Mesendoderm (in vitro differentiated cells): ENCODE data around the gene CDC14A.

Experiments
- DNase-seq: peaks from one replicate; pipeline ENCODE4 v3.0.0; 2013
- H2AK5ac ChIP-seq: 2 replicates; pipeline ENCODE4 v1.6.1; 2013; ENCODE audit warnings: low read length, inconsistent platforms
- H2BK120ac ChIP-seq: 2 replicates; pipeline ENCODE4 v1.6.1; 2013; ENCODE audit warnings: low read depth, mild to moderate bottlenecking, low read length, moderate library complexity, mixed read lengths
- H2BK15ac ChIP-seq: replicated peaks from 2 replicates; pipeline ENCODE4 v1.6.1; 2013; ENCODE audit warnings: low read depth, mild to moderate bottlenecking, moderate library complexity
- H2BK5ac ChIP-seq: 2 replicates; pipeline ENCODE4 v1.6.1; 2013; ENCODE audit warnings: low read length, inconsistent platforms
- H3K18ac ChIP-seq: 2 replicates; pipeline ENCODE4 v1.6.1; 2013; ENCODE audit warnings: mild to moderate bottlenecking, low read length, mixed read lengths
- H3K23ac ChIP-seq: one replicate; pipeline ENCODE4 v1.6.1; 2013; ENCODE audit warnings: low read length
- H3K27ac ChIP-seq: 2 replicates; pipeline ENCODE4 v1.5.1; 2013; ENCODE audit warnings: low read depth, mild to moderate bottlenecking, inconsistent platforms, low read length, moderate library complexity
- H3K27me3 ChIP-seq: 2 replicates; pipeline ENCODE4 v1.6.1; 2013; ENCODE audit warnings: low read length, control low read depth, mild to moderate bottlenecking, inconsistent platforms; ENCODE audit not compliant: insufficient read depth, poor library complexity
- H3K36me3 ChIP-seq: 2 replicates; pipeline ENCODE4 v1.6.1; 2013; ENCODE audit warnings: low read length, inconsistent platforms; ENCODE audit not compliant: control insufficient read depth, insufficient read depth
- H3K4ac ChIP-seq: one replicate; pipeline ENCODE4 v1.6.1; 2013; ENCODE audit warnings: low read depth, mild to moderate bottlenecking, low read length, moderate library complexity
- H3K4me1 ChIP-seq: 2 replicates; pipeline ENCODE4 v1.6.1; 2013; ENCODE audit warnings: low read depth, low read length, inconsistent platforms; ENCODE audit not compliant: control insufficient read depth
- H3K4me2 ChIP-seq: 2 replicates; pipeline ENCODE4 v1.6.1; 2013; ENCODE audit warnings: low read length
- H3K4me3 ChIP-seq: 2 replicates; pipeline ENCODE4 v1.5.1; 2013; ENCODE audit warnings: mild to moderate bottlenecking, low read length
- H3K56ac ChIP-seq: one replicate; pipeline ENCODE4 v1.6.1; 2013; ENCODE audit warnings: low read length
- H3K79me1 ChIP-seq: 2 replicates; pipeline ENCODE4 v1.6.1; 2013; ENCODE audit warnings: low read length, inconsistent platforms
- H3K79me2 ChIP-seq: 2 replicates; pipeline ENCODE4 v1.6.1; 2013; ENCODE audit warnings: mild to moderate bottlenecking, low read length; ENCODE audit not compliant: control insufficient read depth, insufficient read depth
- H3K9ac ChIP-seq: 2 replicates; pipeline ENCODE4 v1.6.1; 2013; ENCODE audit warnings: low read length, inconsistent platforms
- H4K5ac ChIP-seq: one replicate; pipeline ENCODE4 v1.6.1; 2013; ENCODE audit warnings: low read length
- H4K8ac ChIP-seq: one replicate; pipeline ENCODE4 v1.6.1; 2013; ENCODE audit warnings: low read depth, mild to moderate bottlenecking, control low read depth, low read length, moderate library complexity
- WGBS: extraction: QIAGEN DNeasy Blood & Tissue Kit; methylation state at CpG from one replicate; pipeline ENCODE4 v1.1.7; 2013; ENCODE audit warnings: low lambda C conversion rate, missing lambda C conversion rate; ENCODE audit not compliant: insufficient coverage; ENCODE audit errors: extremely low coverage; 5-methylcytosine and 5-hydroxymethylcytosine counted together

Gene CDC14A

GRCh38 chr1:100516857-100517256 is 164.6 kb downstream of the CDC14A start:
- H3K27me3 ChIP-seq, result peaks cover 2% of the 10 kb centered on the region
- no peak overlapping the region for H2AK5ac ChIP-seq
- no peak overlapping the region for H3K27ac ChIP-seq
- H4K5ac ChIP-seq, result no peak overlapping the region
- no peak overlapping the region for H3K4me3 ChIP-seq
- H3K4me2 ChIP-seq, result no peak overlapping the region
- no peaks in the 10 kb centered on the region for H3K79me1 ChIP-seq
- no peak overlapping the region for H3K18ac ChIP-seq
- no peak overlapping the region for H2BK15ac ChIP-seq
- DNase-seq, result no peak
- no peaks in the 10 kb centered on the region for H3K79me2 ChIP-seq
- H3K4me1 ChIP-seq, result no peaks in the 10 kb centered on the region
- no peak overlapping the region for H3K9ac ChIP-seq
- H3K56ac ChIP-seq, result no peak overlapping the region
- H2BK5ac ChIP-seq, result no peak overlapping the region
- no peak overlapping the region for H3K23ac ChIP-seq
- no peak overlapping the region for H2BK120ac ChIP-seq
- H3K4ac ChIP-seq, result no peak overlapping the region
- no peak overlapping the region for H4K8ac ChIP-seq
- no peaks in the 10 kb centered on the region for H3K36me3 ChIP-seq
- no CpG with 5 or more reads among the region's 5 CpGs for WGBS

- Histone ChIP-seq H3K4me3 (no peak overlapping the region), H3K27ac (no peak overlapping the region), H3K4ac (no peak overlapping the region), H3K4me2 (no peak overlapping the region), H2AK5ac (no peak overlapping the region), H3K9ac (no peak overlapping the region), H3K79me1 (no peaks in the 10 kb centered on the region), H3K36me3 (no peaks in the 10 kb centered on the region), H3K27me3 (peaks cover 2% of the 10 kb centered on the region), H2BK5ac (no peak overlapping the region), H3K4me1 (no peaks in the 10 kb centered on the region), H3K23ac (no peak overlapping the region), H2BK120ac (no peak overlapping the region), H3K79me2 (no peaks in the 10 kb centered on the region), H3K56ac (no peak overlapping the region), H2BK15ac (no peak overlapping the region), H3K18ac (no peak overlapping the region), H4K8ac (no peak overlapping the region), H4K5ac (no peak overlapping the region)
- DNase-seq, result no peak
- no CpG with 5 or more reads among the region's 1 CpG for WGBS
Observed at GRCh38 chr1:100517515-100517914, 165.2 kb downstream of the CDC14A start.

GRCh38 chr1:100518023-100518422 is 165.7 kb downstream of the CDC14A start:
- Histone ChIP-seq H2BK120ac (no peak overlapping the region), H3K79me1 (no peaks in the 10 kb centered on the region), H3K27me3 (peaks cover 2% of the 10 kb centered on the region)

GRCh38 chr1:100523038-100523652 is 170.8 kb downstream of the CDC14A start:
- Histone ChIP-seq H3K9ac (no peak overlapping the region), H3K23ac (no peak overlapping the region), H3K79me2 (no peaks in the 10 kb centered on the region)

More at GRCh38 chr1:100518023-100518422, 165.7 kb downstream of the CDC14A start:
- Histone ChIP-seq H3K18ac (no peak overlapping the region), H2BK5ac (no peak overlapping the region), H3K27ac (no peak overlapping the region), H3K79me2 (no peaks in the 10 kb centered on the region), H3K4me3 (no peak overlapping the region), H3K36me3 (no peaks in the 10 kb centered on the region), H3K9ac (no peak overlapping the region), H3K23ac (no peak overlapping the region), H3K4me2 (no peak overlapping the region), H4K5ac (no peak overlapping the region), H3K4me1 (no peaks in the 10 kb centered on the region), H3K4ac (no peak overlapping the region), H4K8ac (no peak overlapping the region), H2AK5ac (no peak overlapping the region), H3K56ac (no peak overlapping the region), H2BK15ac (no peak overlapping the region)
- DNase-seq, result no peak
- WGBS, result no CpG with 5 or more reads among the region's 2 CpGs

GRCh38 chr1:100524355-100524754 is 172.0 kb downstream of the CDC14A start:
- Histone ChIP-seq H3K79me2 (no peaks in the 10 kb centered on the region), H2BK15ac (no peak overlapping the region), H3K9ac (no peak overlapping the region), H3K4ac (no peak overlapping the region), H3K18ac (no peak overlapping the region), H3K4me2 (no peak overlapping the region), H3K27me3 (no peaks in the 10 kb centered on the region), H4K8ac (no peak overlapping the region), H3K4me1 (no peaks in the 10 kb centered on the region), H4K5ac (no peak overlapping the region), H3K4me3 (no peak overlapping the region), H2AK5ac (no peak overlapping the region), H3K36me3 (no peaks in the 10 kb centered on the region), H2BK5ac (no peak overlapping the region), H3K79me1 (no peaks in the 10 kb centered on the region), H3K56ac (no peak overlapping the region), H3K27ac (no peak overlapping the region), H2BK120ac (no peak overlapping the region), H3K23ac (no peak overlapping the region)
- no peak for DNase-seq
- WGBS, result no CpG with 5 or more reads among the region's 4 CpGs

More at GRCh38 chr1:100523038-100523652, 170.8 kb downstream of the CDC14A start:
- no peak overlapping the region for H4K8ac ChIP-seq
- H3K18ac ChIP-seq, result no peak overlapping the region
- no peaks in the 10 kb centered on the region for H3K79me1 ChIP-seq
- no peak overlapping the region for H2BK5ac ChIP-seq
- H3K4me2 ChIP-seq, result no peak overlapping the region
- H3K4me3 ChIP-seq, result no peak overlapping the region
- no peak overlapping the region for H2BK15ac ChIP-seq
- H4K5ac ChIP-seq, result no peak overlapping the region
- no CpG with 5 or more reads among the region's 5 CpGs for WGBS
- no peaks in the 10 kb centered on the region for H3K4me1 ChIP-seq
- H2AK5ac ChIP-seq, result no peak overlapping the region
- DNase-seq, result no peak
- no peaks in the 10 kb centered on the region for H3K36me3 ChIP-seq
- no peak overlapping the region for H3K27ac ChIP-seq
- no peak overlapping the region for H3K56ac ChIP-seq
- no peak overlapping the region for H2BK120ac ChIP-seq
- H3K27me3 ChIP-seq, result no peaks in the 10 kb centered on the region
- H3K4ac ChIP-seq, result no peak overlapping the region

- H3K79me2 ChIP-seq, result no peaks in the 10 kb centered on the region
- H3K4ac ChIP-seq, result no peak overlapping the region
Observed at GRCh38 chr1:100526894-100527293, 174.6 kb downstream of the CDC14A start.

More at GRCh38 chr1:100526894-100527293, 174.6 kb downstream of the CDC14A start:
- Histone ChIP-seq H4K8ac (no peak overlapping the region), H3K18ac (no peak overlapping the region), H2BK5ac (no peak overlapping the region), H3K27ac (no peak overlapping the region), H4K5ac (no peak overlapping the region), H3K9ac (no peak overlapping the region), H3K79me1 (no peaks in the 10 kb centered on the region), H3K23ac (no peak overlapping the region), H3K36me3 (no peaks in the 10 kb centered on the region), H2AK5ac (no peak overlapping the region), H3K4me1 (no peaks in the 10 kb centered on the region), H3K27me3 (no peaks in the 10 kb centered on the region), H3K56ac (no peak overlapping the region), H2BK15ac (no peak overlapping the region), H3K4me2 (no peak overlapping the region), H3K4me3 (no peak overlapping the region), H2BK120ac (no peak overlapping the region)
- DNase-seq, result no peak
- WGBS, result no CpG with 5 or more reads among the region's 2 CpGs
